GM18520 (cell line): ENCODE results near the gene PROC.

ENCODE experiments used
- ATAC-seq: cut with Tn5 transposase; IDR thresholded peaks from one replicate; pipeline ENCODE4 v1.9.1; 2021; ENCODE audit not compliant: unreplicated experiment

Gene PROC

DNA sequence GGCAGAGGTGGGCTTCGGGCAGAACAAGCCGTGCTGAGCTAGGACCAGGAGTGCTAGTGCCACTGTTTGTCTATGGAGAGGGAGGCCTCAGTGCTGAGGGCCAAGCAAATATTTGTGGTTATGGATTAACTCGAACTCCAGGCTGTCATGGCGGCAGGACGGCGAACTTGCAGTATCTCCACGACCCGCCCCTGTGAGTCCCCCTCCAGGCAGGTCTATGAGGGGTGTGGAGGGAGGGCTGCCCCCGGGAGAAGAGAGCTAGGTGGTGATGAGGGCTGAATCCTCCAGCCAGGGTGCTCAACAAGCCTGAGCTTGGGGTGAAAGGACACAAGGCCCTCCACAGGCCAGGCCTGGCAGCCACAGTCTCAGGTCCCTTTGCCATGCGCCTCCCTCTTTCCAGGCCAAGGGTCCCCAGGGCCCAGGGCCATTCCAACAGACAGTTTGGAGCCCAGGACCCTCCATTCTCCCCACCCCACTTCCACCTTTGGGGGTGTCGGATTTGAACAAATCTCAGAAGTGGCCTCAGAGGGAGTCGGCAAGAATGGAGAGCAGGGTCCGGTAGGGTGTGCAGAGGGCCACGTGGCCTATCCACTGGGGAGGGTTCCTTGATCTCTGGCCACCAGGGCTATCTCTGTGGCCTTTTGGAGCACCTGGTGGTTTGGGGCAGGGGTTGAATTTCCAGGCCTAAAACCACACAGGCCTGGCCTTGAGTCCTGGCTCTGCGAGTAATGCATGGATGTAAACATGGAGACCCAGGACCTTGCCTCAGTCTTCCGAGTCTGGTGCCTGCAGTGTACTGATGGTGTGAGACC is at the start of gene PROC:
Gene PROC, plus strand, starts transcription at position 128 of the 812 bp plus-strand sequence. CDS start 1,516 bp downstream, outside the sequence.
- ATAC-seq: no peak

DNA sequence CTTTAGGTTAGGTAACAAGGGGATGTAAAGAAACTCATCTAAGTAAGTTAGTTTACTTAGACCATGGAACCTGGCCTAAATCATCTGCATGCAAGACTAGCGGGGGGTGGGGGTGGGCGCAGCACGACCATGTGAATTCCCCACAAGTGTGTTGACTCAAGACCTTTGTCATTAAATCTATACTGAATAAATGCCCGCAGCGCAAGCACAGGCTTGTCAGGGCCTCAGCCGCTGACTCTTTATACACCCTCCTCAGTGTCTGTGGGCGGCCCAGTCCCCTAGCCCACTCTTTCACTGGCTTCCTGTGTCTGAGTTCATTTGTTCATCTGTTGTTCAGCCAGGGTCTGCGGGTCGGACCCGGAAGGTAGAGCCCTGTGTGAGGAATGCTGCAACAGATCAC is 48.2 kb upstream of the PROC start:
- no peak for ATAC-seq

DNA sequence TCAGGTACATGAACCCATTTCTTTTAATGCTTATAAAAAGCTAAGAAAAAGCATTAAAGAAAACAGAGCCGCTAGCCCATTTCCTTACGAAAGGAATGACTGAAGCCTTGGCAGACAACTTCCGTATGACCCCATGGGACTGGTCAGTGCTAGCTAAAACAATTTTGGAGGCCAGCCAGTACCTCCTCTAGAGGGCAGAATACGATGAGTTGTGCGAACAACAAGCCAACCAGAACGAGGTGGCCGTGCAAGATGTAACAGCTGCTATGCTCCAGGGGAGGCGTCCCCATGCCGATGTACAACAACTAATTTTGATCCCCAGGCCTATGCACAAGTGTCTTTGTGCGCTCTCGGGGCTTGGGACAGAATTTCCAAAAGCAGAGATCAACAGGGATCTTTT is 47.2 kb upstream of the PROC start:
- no peak for ATAC-seq

DNA sequence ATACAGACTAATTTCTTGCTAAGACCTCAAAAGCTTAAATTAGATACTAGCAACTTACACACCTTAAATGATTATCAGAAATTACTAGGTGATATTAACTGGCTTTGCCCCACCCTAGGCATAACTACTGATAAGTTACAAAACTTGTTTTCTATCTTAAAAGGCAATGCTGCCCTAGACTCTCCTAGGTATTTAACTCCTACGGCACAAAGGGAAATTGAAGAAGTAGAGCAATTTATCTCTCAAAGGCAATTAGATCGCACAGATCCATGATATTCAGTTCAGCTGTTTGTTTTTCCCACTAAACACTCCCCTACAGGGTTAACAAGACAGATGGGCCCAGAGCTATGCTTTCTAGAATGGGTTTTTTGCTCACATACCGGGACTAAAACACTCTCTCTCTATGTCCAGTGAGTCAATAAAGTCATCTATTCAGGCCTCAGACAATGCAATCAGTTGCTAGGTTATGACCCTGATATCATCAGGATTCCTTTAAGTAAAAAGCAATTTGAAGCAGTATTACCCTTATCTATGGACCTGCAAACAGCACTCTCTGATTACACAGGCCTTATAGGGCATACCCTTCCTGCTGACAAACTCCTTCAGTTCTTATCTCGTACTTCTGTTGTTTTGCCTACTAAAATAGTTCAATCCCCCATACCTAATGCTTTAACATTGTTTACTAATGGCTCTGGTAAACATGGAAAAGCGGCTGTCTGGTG is 44.7 kb upstream of the PROC start:
- no peak for ATAC-seq

DNA sequence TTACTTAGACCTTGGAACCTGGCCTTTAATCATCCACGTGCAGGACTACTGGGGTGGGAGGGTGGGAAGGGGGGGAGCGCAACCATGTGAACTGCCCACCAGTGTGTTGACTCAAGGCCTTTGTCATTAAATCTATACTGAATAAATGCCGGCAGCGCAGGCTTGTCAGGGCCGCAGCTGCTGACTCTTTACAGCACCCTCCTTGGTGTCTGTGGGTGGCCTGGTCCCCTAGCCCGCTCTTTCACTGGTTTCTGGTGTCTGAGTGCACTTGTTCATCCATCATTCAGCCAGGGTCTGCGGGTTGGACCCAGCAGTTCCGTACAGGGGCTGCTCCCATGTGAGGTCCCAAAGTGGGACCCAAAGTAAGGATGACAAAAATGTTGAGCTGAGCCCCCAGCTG is 42.0 kb upstream of the PROC start:
- ATAC-seq: no peak

DNA sequence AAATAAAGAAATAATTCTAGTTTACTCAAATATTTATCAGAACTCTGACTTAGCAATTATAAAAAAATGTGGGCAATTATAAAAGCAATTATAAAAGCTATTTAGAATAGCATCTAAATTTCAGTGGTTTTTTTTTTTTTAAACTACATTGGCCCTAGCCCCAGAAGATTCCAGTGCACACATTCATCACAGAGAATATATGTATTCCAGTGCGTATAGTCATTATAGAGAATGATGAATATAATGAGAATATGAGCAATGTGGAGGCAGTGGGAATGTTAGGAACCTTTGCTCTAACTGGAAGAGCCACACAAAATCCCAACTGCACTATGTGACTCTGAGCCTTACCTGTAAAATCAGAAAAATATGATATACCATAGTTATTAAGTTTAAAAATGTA is 41.0 kb upstream of the PROC start:
- no peak for ATAC-seq

DNA sequence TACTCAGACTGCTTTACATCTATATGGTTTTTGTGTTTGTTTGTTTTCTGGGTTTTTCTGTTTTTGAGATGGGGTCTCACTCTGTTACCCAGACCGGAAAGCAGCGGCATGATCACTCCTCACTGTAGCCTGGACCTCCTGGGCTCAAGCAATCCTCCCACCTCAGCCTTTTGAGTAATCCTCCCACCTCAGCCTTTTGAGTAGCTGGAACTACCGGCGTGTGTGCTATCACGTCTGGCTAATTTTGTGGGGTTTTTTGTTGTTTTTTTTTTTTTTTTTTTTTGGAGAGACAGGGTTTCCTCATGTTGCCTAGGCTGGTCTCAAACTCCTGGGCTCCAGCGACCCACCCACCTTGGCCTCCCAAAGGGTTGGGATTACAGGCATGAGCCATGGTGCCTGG is 39.5 kb upstream of the PROC start:
- no peak for ATAC-seq

DNA sequence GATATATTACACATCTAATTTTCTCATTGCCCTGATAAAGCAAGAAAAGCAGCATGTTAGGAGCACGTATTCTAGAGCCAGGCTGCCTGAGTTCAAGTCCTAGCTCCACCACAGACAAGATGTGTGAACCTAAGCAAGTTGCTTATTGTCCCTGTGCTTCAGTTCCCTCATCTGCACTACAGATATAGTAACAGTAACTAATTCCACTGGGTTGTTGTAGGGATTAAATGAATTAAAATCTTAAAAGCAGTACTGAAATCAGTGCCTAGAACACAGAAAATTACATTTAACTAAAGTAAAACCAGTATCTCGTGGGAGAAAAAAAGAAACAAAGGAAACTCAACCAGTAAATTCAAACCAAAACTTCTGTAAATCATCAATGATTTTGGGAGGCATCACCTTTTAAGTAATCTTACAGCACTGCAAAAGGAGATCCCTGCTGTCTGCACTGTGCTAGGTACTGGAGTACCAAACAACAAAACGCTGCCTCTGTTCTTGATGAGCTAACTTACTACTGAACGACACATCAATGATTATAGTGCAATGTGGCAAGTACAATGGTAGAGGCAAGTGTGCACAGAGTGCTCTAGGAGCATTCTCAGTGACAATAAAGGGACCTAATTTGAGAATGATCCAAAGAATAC is 38.4 kb upstream of the PROC start:
- no peak for ATAC-seq

DNA sequence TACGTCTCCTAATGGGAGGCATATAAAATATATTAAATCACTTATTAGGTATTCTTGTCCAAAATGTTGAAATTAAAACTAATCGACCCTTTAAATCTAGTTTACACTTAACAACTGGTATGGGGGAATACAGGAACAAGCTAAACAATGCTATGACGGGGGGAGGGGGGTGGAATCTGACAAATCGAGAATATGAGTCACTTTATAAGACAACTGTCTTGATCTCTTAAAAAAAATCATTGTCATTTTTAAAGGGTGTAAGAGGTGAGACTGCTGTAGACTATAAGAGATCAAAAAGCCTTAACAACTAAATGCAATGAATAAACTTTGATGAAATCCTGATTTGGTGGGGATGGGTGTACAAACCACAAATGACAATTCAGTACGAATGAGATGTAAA is 36.5 kb upstream of the PROC start:
- ATAC-seq: no peak

DNA sequence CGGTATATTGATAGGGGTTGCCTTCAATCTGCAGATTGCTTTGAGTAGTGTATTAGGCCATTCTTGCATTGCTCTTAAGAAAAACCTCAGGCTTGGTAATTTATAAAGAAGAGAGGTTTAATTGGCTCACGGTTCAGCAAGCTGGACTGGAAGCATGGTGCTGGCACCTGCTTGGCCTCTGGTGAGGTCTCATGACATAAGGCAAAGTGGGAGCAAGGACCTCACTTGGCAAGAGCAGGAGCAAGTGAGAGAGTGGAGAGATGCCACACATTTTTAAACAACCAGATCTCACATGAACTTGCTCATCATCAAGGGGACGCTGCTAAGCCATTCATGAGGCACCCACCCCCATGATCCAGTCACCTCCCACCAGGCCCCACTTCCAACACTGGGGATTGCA is 35.4 kb upstream of the PROC start:
- no peak for ATAC-seq

DNA sequence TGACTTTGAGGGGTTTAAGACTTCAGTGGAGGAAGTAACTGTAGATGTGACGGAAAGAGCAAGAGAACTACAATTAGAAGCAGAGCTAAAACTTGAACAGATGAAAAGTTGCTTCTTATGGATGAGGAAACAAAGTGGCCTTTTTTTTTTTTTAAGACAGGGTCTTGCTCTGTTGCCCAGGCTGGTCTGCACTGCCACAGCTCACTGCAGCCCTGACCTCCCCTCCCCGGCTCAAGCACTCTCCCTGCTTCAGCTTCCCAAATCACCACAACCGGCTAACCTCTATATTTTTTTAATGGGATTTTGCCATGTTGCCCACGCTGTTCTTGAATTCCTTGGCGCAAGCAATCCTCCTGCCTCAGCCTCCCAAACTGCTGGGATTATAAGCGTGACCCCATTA is 33.7 kb upstream of the PROC start:
- no peak for ATAC-seq

DNA sequence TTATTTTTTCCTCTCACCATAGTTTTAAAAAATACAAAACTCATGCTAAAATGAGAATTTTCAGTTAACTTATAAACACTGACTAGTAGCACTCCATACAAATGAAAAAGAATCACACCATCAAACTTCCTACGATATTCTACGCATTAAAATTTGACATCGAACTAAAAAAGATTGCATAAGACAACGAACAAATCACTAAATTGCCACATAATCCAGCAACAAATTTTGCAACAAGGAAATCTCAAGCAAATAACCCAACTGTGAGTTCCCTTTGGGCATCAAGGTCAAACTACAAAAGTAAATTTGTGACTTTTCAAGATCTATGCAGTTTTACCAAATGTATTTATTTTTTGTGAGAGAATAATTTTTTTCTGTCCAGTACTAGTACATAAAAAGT is 32.0 kb upstream of the PROC start:
- ATAC-seq: no peak

DNA sequence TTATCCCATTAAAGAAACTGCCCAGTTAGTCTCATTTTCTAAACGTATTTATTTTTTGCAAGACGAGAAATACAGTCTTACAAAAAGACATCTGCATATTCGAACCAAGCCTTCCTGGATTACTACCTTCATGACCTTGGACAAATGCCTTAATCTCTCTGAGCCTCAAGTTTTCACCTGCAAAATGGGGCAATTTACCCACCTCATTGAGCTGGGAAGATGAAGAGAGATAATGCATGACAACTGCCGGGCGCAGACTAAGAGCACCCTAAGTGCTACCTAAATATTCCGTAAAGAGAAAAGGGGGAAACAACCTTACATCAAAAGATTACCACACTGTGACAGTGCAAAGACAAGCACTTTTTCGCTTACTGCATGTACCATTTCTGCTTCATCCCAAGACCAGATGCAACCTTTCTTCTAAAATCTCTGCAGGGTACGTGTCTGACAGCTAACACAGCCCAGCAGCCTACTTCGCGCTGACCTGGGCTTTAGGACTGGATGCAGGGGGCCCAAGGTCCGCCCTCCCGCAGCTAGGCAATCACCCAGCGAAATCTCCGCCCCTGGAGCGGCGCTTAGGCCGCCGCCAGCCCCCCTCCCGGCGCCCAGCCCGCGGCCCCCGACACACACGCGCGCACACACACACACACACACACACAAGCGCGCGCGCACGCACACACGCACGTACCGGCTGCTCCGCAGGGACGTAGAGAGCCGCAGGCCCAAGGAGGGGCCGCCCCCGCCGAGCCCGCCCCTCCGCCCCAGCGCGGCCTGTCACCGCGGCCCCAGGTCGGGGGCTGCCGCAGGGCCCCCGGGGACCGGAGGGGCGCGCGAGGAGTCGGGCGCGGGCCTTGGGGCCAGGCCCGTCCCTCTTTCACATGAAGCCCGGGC is 31.2 kb upstream of the PROC start:
- peak; percentile 37 for ATAC-seq

DNA sequence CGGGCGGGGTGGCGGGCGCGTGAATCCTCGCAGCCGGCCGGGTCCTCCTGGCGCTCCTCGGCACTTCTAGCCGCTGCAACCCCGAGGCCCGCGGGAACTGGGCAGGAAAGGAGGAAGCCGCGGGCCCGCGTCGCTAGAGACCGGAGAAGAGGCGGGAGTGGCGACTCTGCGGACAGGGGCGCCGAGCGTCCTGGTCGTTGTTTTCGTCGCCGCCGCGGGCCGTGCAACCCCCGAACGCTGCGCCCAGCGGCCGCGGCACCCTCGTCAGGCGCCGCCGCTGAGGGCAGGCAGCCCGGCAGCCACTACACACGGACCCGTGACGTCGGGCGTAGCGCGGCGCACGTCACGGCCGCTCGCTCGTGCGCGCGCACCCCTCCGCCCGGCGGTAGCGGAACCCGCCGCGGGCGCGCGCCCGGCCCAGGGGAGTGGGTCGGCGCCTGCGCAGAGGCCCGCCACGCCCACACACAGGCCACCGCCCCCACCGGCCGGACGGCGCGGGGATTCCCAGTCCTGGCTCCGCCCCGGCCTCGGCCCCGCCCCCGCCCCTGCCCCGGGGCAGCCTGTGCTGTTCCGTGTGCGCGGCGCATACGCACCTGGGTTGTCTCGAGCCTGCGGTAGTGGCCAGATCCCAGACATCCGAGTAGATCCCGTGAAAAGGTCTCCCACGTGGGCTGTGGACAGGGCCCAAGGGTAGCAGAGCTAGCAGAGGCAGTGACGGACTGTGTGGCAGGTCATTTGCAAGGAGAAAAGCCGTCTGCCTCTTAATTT is 30.4 kb upstream of the PROC start, which contains the start of gene MAP3K2:
Gene MAP3K2, minus strand, starts transcription at position 321 of the 768 bp plus-strand sequence. CDS start 44,846 bp downstream, outside the sequence.
- peak; percentile 74 for ATAC-seq

DNA sequence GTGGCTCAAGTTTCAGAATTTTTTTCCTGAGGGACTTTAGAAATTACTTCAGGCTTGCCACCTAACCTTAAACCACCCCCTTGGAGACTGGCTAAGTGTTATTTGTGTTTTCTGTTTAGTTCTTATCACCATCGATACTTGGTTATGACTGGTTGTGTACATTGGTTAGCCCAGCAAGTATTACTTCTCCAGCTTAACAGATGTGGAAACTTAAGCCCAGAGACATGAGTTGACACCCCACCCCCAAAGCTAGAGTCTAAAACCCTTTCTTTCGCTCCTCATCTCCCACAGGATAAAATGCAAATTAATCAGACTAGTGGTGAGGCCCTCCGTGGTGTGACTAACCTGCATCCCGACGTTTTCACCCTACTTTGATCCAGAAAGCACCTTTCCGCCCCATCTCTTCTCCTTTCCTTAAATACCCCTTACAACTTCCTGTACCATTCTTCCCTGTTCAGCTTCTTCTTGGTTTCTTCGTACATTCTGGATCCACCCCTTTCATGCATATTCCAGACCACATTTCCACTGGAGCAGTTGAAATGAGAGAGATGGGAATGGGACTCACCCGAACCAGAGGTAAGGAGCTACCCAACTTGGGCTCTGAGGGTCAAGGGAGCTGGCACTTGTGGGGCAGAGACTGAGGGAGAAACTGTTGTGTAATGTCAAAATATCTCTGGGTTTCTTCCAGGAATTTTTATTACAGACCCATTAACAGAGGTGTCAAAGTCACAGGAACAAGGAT is 29.6 kb upstream of the PROC start:
- ATAC-seq: peak; percentile 17

DNA sequence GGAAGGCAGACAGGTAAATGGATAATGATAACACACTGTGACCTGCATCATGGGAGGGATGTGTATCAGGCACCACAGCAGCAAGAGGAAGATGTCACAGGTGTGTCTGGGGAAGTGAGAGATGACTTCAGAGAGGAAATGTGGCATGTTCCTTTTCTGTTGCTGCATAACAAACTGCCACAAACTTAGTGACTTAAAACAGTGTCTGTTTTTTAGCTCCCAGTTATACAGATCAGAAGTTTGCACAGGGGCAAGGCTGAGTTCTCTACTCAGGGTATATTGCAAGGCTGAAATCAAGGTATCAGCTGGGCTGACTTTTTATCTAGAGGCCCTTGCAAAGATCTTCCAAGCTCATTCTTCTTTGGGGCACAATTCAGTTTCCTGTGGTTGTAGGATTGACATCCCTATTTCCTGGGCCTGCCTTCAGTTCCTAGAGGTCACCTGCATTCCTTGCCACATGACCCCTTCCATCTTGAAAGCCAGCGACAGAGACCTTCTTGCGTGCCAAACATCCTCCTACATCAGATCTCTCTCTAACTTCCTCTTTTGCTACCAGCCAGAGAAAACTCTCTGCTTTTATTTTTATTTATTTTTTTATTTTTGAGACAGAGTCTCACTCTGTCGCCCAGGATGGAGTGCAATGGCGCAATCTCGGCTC is 28.3 kb upstream of the PROC start:
- ATAC-seq: no peak

DNA sequence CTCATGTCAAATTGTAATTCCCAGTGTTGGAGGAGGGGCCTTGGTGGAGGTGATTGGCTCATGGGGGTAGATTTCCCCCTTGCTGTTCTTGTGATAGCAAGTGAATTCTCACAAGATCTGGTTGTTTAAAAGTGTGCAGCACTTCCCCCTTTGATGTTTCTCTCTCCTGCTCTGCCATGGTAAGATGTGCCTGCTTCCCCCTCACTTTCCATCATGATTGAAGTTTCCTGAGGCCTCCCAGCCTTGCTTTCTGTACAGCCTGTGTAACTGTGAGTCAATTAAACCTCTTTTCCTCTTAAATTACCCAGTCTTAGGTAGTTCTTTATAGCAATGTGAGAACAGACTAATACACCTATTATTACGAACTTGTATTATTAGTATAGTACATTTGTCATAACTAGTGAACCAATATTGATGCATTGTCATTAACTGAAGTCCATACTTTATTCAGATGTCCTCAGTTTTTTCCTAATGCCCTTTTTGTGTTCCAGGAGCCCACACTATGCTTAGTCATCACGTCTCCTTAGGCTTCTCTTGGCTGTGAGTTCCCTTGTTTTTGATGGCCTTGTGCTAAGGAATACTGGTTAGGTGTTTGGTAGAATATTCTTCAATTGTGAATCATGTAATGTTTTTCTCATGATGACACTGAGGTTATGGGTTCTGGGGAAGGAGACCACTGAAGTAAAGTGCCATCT is 25.9 kb upstream of the PROC start:
- no peak for ATAC-seq

DNA sequence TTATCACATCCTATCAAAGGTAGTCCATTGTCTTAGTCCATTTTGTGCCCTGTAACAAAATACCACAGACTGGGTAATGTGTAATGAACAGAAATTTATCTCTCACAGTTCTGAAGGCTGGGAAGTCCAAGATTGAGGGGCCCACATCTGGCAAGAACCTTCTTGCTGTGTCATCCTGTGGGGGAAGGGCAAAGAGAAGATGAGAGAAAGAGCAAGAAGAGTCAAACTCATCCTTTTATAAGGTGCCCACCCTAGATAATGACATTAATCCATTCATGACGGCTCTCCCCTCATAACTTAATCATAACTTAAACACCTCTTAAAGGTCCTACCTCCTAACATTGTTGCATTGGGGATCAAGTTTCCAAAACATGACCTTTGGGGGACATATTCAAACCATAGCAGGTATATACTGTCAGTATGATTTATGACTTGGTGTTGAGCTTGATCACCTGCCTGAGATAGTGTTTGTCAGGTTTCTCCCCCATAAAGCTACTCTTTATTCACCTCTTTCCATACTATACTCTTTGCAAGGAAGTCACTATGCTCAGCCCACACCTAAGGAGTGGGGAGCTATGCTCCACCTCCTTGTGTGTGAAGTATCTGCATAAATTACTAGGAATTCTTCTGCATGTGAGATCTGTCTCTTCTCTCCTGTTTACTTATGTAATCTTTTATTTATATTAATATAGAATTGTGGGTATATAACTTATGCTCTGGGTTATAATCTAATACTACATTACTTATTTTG is 25.2 kb upstream of the PROC start:
- no peak for ATAC-seq
